Measurements from ENCODE around the gene DIDO1. TPM values are rescaled to one million over a fixed set of nuclear protein-coding genes. Genes with fewer than 3 reads are reported as not detected.
"Not testable (repeated sequence)": the region's sequence is repeated elsewhere in the genome, so short reads cannot be mapped to it uniquely, and the experiment has no call there.

DIDO1 gene
- total RNA-seq, 1 experiment from 2014 or later, result 77.1 TPM

GRCh38 chr20:62850333-62850974 is 75.9 kb downstream of the DIDO1 start:
- Mint-ChIP-seq H3K27me3 (ENCODE audit: unreplicated experiment) (no peaks in the 10 kb centered on the region), H3K9me3 (ENCODE audit: low read depth, unreplicated experiment) (no peaks in the 10 kb centered on the region), H3K4me3 (ENCODE audit: low read depth, unreplicated experiment) (no peak overlapping the region), H3K36me3 (ENCODE audit: insufficient read depth, unreplicated experiment) (peaks cover 21% of the 10 kb centered on the region), H3K27ac (ENCODE audit: unreplicated experiment) (no peak overlapping the region), H3K4me1 (ENCODE audit: low read depth, unreplicated experiment) (no peaks in the 10 kb centered on the region)
- DNase-seq, result no peak
- TF ChIP-seq CTCF (IDR thresholded peaks at IDR 0.05; ENCODE audit: unreplicated experiment), result no peak
- CTCF ChIA-PET, result no interaction called here
- intact Hi-C loops (cut with micrococcal nuclease; ENCODE audit: unreplicated experiment), result no loop called here
- BruUV-seq (replicated peaks), result no TSS peak

- intact Hi-C loops (cut with micrococcal nuclease; ENCODE audit: unreplicated experiment), result no loop called here
- H3K27me3 Mint-ChIP-seq (ENCODE audit: unreplicated experiment), result no peaks in the 10 kb centered on the region
- TF ChIP-seq CTCF (IDR thresholded peaks at IDR 0.05; ENCODE audit: unreplicated experiment), result no peak
- H3K27ac Mint-ChIP-seq (ENCODE audit: unreplicated experiment), result no peak overlapping the region
- H3K36me3 Mint-ChIP-seq (ENCODE audit: insufficient read depth, unreplicated experiment), result peaks cover 19% of the 10 kb centered on the region
- no peaks in the 10 kb centered on the region for H3K9me3 Mint-ChIP-seq (ENCODE audit: low read depth, unreplicated experiment)
- CTCF ChIA-PET, result interaction anchor here (1.2 kb wide), 1 partner anchor 17 kb away, joined by 3 read pairs; no protein-coding TSS in a partner anchor
- no peaks in the 10 kb centered on the region for H3K4me1 Mint-ChIP-seq (ENCODE audit: low read depth, unreplicated experiment)
- BruUV-seq (replicated peaks), result no TSS peak
- no peak overlapping the region for H3K4me3 Mint-ChIP-seq (ENCODE audit: low read depth, unreplicated experiment)
- no peak for DNase-seq
Observed at GRCh38 chr20:62849431-62849830, 76.9 kb downstream of the DIDO1 start.

GRCh38 chr20:62848917-62849316 is 77.4 kb downstream of the DIDO1 start:
- H3K27ac Mint-ChIP-seq (ENCODE audit: unreplicated experiment); H3K4me3 Mint-ChIP-seq (ENCODE audit: low read depth, unreplicated experiment); BruUV-seq (replicated peaks); H3K27me3 Mint-ChIP-seq (ENCODE audit: unreplicated experiment); H3K9me3 Mint-ChIP-seq (ENCODE audit: low read depth, unreplicated experiment); intact Hi-C loops (cut with micrococcal nuclease; ENCODE audit: unreplicated experiment); H3K4me1 Mint-ChIP-seq (ENCODE audit: low read depth, unreplicated experiment); DNase-seq: not testable (repeated sequence)
- CTCF ChIA-PET, result interaction anchor here (1.2 kb wide), 1 partner anchor 16 kb away, joined by 3 read pairs; no protein-coding TSS in a partner anchor
- H3K36me3 Mint-ChIP-seq (ENCODE audit: insufficient read depth, unreplicated experiment), result peaks cover 21% of the 10 kb centered on the region

GRCh38 chr20:62846166-62846890 is 80.0 kb downstream of the DIDO1 start:
- intact Hi-C loops (cut with micrococcal nuclease; ENCODE audit: unreplicated experiment), result no loop called here
- no peak for TF ChIP-seq CTCF (IDR thresholded peaks at IDR 0.05; ENCODE audit: unreplicated experiment)
- no peaks in the 10 kb centered on the region for H3K9me3 Mint-ChIP-seq (ENCODE audit: low read depth, unreplicated experiment)
- H3K4me3 Mint-ChIP-seq (ENCODE audit: low read depth, unreplicated experiment), result no peak overlapping the region
- no TSS peak for BruUV-seq (replicated peaks)
- CTCF ChIA-PET, result no interaction called here
- no peaks in the 10 kb centered on the region for H3K27me3 Mint-ChIP-seq (ENCODE audit: unreplicated experiment)
- H3K27ac Mint-ChIP-seq (ENCODE audit: unreplicated experiment), result no peak overlapping the region
- no peaks in the 10 kb centered on the region for H3K4me1 Mint-ChIP-seq (ENCODE audit: low read depth, unreplicated experiment)
- H3K36me3 Mint-ChIP-seq (ENCODE audit: insufficient read depth, unreplicated experiment), result peaks cover 26% of the 10 kb centered on the region
- no peak for DNase-seq

Data from Calu3 (cell line).